Measurements from ENCODE around the gene TTBK1.

DNA sequence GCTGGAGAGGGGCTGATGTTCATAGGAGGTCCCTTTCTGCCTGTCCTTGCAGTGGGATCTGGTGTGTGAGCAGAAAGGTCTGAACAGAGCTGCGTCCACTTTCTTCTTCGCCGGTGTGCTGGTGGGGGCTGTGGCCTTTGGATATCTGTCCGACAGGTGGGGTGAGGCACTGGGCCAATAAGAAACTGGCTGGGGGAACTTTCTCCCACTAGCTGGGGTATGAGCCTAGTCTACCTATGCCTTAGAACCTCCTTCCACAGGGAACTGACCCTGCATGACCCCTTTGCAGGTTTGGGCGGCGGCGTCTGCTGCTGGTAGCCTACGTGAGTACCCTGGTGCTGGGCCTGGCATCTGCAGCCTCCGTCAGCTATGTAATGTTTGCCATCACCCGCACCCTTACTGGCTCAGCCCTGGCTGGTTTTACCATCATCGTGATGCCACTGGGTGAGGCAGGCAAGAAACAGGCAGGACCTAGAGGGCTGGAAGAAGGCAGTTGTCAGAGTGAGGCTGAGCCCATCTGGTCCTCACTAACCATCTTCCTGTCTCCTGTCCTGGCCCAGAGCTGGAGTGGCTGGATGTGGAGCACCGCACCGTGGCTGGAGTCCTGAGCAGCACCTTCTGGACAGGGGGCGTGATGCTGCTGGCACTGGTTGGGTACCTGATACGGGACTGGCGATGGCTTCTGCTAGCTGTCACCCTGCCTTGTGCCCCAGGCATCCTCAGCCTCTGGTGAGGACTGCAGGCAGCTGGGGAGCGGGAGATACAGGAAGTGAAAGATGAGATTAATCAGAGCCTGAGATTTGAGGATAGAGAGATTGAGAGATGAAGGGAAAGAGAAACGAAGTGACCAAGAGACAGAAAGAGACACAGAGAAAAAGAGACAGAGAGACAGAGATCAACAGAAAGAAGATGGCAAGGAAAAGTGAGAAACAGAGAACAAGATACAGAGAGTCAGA lies 56.3 kb downstream of the TTBK1 start:
- TF ChIP-seq, protein P1, sequence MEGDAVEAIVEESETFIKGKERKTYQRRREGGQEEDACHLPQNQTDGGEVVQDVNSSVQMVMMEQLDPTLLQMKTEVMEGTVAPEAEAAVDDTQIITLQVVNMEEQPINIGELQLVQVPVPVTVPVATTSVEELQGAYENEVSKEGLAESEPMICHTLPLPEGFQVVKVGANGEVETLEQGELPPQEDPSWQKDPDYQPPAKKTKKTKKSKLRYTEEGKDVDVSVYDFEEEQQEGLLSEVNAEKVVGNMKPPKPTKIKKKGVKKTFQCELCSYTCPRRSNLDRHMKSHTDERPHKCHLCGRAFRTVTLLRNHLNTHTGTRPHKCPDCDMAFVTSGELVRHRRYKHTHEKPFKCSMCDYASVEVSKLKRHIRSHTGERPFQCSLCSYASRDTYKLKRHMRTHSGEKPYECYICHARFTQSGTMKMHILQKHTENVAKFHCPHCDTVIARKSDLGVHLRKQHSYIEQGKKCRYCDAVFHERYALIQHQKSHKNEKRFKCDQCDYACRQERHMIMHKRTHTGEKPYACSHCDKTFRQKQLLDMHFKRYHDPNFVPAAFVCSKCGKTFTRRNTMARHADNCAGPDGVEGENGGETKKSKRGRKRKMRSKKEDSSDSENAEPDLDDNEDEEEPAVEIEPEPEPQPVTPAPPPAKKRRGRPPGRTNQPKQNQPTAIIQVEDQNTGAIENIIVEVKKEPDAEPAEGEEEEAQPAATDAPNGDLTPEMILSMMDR (conservative IDR thresholded peaks at IDR 0.05; ENCODE audit: low read depth, low read length), result no peak
- TF ChIP-seq RAD21 (IDR thresholded peaks at IDR 0.05; ENCODE audit: low read length) (no peak), FOS (IDR thresholded peaks at IDR 0.05; ENCODE audit: low read depth, low read length) (no peak), POLR2A (IDR thresholded peaks at IDR 0.05; ENCODE audit: low read depth, low read length) (no peak)
